GM19328 (cell line): ENCODE measurements around the gene NCDN.

ENCODE experiments used
- ATAC-seq: cut with Tn5 transposase; IDR thresholded peaks from one replicate; pipeline ENCODE4 v1.9.1; 2021; ENCODE audit warnings: mild to moderate bottlenecking, moderate library complexity; ENCODE audit not compliant: unreplicated experiment

The NCDN gene

DNA sequence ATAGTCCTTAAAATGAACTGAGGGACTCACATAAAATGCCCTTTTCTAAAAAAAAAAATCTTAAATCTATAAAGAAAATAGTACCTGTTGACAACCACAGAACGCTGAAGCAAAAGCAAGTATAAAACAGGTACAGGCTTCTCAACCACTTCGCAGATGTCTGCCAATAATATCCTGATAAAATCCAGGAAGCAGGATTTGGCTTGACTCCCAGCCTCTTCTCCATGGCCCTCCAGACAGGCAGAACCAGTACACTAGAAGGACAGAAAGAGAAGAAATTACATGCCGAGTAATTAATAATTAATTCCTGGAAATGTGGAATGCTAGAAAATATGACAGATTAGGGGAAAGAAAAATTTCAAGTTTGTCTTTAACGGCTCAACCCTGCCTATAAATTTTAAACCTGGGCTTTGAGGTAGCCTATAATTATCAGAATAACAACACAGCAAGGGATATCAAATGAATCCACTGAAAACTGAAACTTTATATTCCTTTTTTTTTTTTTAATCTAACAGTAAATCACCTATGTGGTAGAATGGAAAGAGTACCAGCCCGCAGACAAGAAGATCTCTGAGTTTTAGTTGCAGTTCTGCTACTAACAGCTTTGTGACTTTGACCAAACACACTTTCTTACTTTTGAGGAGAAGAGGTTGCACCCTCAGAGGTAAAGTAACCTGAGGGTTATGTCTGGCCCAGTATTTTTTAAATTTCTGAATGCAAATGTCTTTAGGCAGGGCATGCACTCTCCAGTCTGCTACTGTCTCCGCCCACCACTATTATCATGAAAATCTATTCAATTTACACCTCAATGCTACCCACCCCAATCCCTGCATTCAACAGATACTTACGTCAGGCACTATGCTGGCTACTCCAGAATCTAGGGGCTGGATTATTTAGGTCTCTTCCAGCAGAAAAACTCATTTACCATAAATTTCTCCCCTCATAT lies 3.1 kb upstream of the NCDN start:
- ATAC-seq = no peak

GRCh38 chr1:35555212-35555584 lies 2.4 kb upstream of the NCDN start:
- no peak for ATAC-seq

DNA sequence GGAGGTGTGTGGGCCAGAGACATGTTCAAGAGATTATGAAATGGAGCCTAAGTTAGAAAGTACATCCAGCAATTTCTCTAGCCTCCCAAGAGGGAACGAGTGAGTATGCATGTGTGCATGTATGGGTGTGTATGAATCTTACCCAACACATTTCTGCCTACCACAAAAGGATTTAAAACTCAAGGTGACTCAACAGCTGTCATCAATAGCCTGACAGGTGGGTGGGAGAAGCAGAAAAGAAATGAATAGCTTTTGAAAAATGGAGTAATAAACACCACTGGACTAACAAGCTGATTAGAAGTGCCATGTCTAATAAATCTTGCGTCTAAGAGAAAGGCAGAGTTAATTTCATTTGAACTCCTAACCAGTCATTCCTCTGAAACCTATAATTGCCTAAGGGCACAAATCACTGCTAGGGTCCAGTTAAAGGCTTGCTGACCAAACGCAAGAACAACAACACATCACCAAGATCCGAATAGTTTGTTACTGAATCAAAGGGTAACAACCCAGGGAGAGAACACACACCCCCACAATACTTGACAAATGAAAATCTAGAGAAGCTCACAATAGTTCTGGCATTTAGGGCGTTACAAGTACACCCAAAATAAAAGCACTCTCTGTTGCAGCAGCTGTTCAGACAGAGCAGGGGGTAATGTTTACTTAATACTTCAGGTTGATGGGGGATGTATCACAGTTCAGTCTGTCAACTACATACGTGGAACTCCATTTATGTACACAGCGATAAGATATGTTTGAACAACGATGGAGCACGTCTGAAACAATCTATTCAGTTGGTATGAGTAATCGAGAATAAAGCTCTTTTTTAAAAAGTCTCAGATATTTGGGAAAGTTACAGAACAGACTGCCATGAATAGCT lies 1.8 kb upstream of the NCDN start:
- ATAC-seq = no peak

DNA sequence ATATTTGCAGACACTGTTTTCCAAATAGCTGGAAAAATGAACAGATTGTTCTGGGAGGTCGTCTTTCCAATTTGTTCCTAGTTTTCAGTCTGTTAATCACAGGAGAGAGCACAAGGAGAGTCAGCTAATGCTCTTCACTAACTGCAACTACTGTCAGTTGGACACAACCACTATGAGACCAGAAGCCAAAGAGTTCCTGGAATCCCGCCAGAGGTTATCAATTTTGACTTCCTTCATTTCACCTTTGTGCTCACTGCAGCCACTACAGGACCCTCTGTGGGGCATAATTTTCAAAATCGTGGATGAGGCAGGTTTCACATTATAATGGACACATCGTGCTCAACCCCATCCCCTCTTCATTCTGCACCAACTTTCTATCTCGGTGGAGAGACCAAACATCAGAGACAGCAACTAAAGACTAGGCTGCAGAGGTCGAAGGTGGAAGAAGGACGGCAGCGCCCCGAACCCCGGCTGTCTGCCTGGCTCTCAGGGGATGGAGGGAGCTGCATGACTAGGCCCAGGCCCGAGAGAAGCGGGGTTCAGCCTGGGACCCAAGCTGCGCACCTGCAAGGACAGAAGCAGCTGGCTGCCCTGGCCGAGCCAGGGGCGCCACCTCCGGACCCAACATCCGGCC lies 998 bp upstream of the NCDN start:
- ATAC-seq = no peak

GRCh38 chr1:35557118-35557610 lies 435 bp upstream of the NCDN start, which contains the start of gene KIAA0319L:
KIAA0319L (minus strand) TSS chr1:35557403; CDS start chr1:35554491, 2,912 bp downstream.
- peak; percentile 84 for ATAC-seq

GRCh38 chr1:35558374-35559316 lies 1.0 kb downstream of the NCDN start:
- ATAC-seq = no peak

DNA sequence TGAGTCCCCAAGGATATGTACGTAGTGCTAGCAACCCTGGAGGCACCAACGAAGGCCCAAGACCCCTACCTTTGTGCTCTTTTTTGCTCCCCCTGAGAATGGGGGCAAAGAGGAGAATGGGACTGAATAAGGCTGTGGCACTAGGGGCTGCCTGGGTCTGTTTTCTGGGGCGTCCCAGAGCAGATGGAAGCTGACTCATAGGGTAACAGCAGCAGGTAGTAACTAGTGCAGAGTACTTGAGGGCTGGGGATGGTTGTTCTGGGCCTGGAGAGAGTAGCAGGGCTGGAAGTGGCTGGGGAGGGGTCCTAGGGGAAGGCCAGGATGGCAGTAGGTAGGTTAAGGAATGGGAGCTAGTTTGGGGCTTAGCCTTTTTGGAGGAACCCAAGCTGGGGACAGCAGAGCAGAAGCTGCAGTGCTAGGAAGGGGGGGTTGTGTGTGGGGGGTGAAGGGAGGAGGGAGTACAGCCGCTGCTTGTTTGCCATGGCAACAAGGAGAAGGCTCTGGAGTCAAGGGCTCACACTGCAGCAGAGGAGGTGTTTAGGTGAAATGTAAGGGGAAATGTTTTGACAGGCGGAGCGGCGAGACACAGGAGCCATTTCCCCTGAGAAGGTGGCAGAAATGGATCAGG lies 1.8 kb downstream of the NCDN start:
- ATAC-seq = no peak

DNA sequence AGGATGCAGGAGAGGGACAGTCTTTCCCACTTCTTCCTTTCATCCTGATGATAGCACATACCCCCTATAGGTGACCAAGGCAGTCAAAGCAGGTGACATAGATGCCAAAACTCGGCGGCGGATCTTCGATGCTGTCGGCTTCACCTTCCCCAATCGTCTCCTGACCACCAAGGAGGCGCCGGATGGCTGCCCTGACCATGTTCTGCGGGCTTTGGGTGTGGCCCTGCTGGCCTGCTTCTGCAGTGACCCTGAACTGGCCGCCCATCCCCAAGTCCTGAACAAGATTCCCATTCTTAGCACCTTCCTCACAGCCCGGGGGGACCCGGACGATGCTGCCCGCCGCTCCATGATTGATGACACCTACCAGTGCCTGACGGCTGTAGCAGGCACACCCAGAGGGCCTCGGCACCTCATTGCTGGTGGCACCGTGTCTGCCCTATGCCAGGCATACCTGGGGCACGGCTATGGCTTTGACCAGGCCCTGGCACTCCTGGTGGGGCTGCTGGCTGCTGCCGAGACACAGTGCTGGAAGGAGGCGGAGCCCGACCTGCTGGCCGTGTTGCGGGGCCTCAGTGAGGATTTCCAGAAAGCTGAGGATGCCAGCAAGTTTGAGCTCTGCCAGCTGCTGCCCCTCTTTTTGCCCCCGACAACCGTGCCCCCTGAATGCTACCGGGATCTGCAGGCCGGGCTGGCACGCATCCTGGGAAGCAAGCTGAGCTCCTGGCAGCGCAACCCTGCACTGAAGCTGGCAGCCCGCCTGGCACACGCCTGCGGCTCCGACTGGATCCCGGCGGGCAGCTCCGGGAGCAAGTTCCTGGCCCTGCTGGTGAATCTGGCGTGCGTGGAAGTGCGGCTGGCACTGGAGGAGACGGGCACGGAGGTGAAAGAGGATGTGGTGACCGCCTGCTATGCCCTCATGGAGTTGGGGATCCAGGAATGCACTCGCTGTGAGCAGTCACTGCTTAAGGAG lies 2.9 kb downstream of the NCDN start:
- no peak for ATAC-seq

- ATAC-seq = no peak
These were observed 3.8 kb downstream of the NCDN start for GRCh38 chr1:35561297-35561971.

- ATAC-seq = no peak
These were observed 4.5 kb downstream of the NCDN start for GRCh38 chr1:35561972-35562680.

DNA sequence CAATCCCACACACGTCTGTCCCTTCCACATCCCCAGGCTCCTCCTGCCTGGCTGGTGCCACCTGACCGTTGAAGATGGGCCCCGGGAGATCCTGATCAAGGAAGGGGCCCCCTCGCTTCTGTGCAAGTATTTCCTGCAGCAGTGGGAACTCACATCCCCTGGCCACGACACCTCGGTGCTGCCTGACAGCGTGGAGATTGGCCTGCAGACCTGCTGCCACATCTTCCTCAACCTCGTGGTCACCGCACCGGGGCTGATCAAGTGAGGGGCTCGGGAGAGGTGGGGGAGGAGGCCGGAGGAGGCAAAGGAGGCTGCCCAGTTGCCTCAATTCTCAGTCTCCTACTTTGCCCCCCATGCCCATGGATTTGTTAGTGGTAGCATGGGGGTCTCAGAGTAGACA lies 5.6 kb downstream of the NCDN start:
- ATAC-seq = no peak

DNA sequence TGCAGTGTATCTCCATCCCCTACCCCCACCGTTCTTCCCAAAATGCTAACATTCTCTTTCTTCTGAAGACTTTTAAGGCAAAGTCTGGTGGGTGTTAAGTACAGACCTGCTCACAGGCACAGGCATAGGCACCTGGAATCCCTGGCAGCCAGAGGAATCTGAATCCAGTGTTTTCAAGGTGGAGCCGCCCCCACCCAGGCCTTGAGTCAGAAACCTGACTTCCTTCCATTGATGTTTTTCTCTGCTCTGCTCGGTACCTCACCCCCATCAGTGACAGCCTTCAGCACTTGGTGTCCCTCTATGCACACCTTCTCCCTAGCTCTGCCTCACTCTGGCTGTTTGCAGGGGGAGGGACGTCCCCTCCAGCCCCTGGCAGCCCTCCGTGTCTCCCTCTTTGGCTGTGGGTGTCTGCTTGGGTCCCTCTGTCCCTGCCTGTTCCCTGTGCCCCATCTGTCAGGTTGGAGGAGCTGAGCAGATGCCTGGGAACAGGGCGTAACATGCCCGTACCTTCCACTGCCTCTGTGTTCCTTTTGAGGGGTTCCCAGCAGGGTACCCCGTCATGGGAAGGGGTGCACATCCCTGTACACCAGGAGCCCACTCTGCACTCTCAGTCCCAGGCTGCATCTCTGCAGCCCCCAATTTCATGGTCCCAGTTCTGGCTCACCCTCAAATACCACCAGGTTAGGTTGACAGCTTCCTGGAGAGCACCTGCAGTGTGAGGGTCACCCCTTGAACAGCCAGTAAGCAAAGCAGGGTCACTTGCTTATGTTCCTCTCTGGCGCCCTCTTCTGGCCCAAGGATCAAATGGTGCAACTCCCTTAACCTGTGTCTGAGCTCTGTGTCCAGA lies 6.7 kb downstream of the NCDN start:
- no peak for ATAC-seq

DNA sequence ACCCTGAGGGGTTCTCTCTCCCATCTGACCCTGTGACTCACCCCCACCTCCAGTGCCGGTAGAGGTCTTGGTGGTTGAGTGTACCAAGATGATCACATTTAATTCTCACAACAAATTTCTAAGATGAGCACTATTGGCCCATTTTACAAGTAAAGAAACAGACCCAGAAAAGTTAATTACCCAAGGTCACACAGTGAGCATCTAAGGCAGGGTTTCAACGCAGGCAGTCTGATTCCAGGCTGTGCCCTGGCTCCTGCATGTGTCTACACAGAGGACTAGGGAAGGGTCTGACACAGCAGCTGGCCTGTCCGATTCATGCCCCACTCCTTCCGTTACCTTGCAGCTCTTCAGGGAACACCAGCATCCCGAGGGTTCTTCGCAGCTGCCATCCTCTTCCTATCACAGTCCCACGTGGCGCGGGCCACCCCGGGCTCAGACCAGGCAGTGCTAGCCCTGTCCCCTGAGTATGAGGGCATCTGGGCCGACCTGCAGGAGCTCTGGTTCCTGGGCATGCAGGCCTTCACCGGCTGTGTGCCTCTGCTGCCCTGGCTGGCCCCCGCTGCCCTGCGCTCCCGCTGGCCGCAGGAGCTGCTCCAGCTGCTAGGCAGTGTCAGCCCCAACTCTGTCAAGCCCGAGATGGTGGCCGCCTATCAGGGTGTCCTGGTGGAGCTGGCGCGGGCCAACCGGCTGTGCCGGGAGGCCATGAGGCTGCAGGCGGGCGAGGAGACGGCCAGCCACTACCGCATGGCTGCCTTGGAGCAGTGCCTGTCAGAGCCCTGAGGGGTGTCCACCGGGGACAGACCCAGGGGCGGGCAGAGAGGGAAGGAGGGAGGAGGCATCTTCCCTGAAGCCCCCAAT lies 7.5 kb downstream of the NCDN start:
- ATAC-seq = no peak

- no peak for ATAC-seq
These were observed 8.1 kb downstream of the NCDN start for GRCh38 chr1:35565742-35566133.

DNA sequence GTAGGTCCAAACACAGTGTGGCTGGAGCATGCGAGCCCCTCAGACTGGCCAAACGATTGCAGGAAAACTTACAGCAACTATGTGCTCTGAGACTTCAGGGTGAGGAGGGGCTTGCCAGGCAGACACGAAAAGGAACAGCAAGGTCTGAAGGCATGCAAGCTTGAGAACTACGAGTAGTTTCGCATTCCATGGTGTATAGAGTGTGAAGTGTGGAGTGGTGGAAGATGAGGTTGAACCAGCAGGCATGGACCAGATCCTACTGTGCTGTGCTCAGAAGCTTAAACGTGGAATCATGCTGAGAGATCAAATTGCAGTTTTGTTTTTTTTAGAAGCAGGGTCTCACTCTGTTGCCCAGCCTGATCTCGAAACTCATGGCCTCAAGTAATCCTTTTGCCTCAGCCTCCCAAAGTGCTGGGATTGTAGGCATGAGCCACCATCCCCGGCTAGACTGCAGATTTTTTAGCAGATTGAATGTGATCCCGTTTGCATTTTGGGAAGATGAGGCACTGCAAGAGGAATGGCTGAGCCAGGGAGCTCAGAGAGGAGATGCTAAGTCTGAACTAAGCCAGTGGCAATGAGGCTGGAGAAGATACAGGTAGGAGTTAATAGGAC lies 10.5 kb downstream of the NCDN start:
- ATAC-seq = no peak
